Activated CD4-positive, alpha-beta memory T cell treated with anti-CD3 and anti-CD28 coated beads for 36 hours (primary cell): ENCODE data around the gene CR1. TPM values are rescaled to one million over a fixed set of nuclear protein-coding genes. Genes with fewer than 3 reads are reported as not detected.
"Not testable (repeated sequence)": the region's sequence is repeated elsewhere in the genome, so short reads cannot be mapped to it uniquely, and the experiment has no call there.

ENCODE experiments used
- CTCF ChIA-PET: fragments of 350-600 bp; sonication (Branson Sonifier 250); formaldehyde crosslinking; loops from one replicate; lab custom pipeline; 2021; ENCODE audit warnings: antibody characterized with exemption, inconsistent platforms; lab: Charles Lee
- POLR2A ChIA-PET: fragments of 350-600 bp; sonication (Branson Sonifier 250); formaldehyde crosslinking; loops from one replicate; lab custom pipeline; 2021; ENCODE audit warnings: antibody characterized with exemption; lab: Charles Lee
- DNase-seq: peaks from one replicate; pipeline ENCODE4 v3.0.0-alpha.2; 2020
- H3K27ac Mint-ChIP-seq: one replicate; pipeline ENCODE4 v1.8.0; 2021; ENCODE audit warnings: mixed read lengths
- H3K27me3 Mint-ChIP-seq: one replicate; pipeline ENCODE4 v1.8.0; 2021; ENCODE audit warnings: mixed read lengths
- H3K36me3 Mint-ChIP-seq: one replicate; pipeline ENCODE4 v1.8.0; 2021; ENCODE audit warnings: mixed read lengths
- H3K4me1 Mint-ChIP-seq: one replicate; pipeline ENCODE4 v1.8.0; 2021; ENCODE audit warnings: low read depth, mixed read lengths
- H3K4me3 Mint-ChIP-seq: one replicate; pipeline ENCODE4 v1.8.0; 2021; ENCODE audit warnings: mild to moderate bottlenecking, mixed read lengths
- H3K9me3 Mint-ChIP-seq: one replicate; pipeline ENCODE4 v1.8.0; 2021; ENCODE audit warnings: mixed read lengths
- intact Hi-C: fragments of 100-400 bp; cut with micrococcal nuclease; formaldehyde crosslinking; loops from one replicate; pipeline ENCODE4 v1.15.1; 2023
- total RNA-seq, 2 experiments: library from RNA; stranded (reverse); gene quantifications; one replicate each; pipeline ENCODE4 v1.2.3, GENCODE V29; 2021

The CR1 gene
- total RNA-seq, 2 experiments from 2014 or later = not detected

DNA sequence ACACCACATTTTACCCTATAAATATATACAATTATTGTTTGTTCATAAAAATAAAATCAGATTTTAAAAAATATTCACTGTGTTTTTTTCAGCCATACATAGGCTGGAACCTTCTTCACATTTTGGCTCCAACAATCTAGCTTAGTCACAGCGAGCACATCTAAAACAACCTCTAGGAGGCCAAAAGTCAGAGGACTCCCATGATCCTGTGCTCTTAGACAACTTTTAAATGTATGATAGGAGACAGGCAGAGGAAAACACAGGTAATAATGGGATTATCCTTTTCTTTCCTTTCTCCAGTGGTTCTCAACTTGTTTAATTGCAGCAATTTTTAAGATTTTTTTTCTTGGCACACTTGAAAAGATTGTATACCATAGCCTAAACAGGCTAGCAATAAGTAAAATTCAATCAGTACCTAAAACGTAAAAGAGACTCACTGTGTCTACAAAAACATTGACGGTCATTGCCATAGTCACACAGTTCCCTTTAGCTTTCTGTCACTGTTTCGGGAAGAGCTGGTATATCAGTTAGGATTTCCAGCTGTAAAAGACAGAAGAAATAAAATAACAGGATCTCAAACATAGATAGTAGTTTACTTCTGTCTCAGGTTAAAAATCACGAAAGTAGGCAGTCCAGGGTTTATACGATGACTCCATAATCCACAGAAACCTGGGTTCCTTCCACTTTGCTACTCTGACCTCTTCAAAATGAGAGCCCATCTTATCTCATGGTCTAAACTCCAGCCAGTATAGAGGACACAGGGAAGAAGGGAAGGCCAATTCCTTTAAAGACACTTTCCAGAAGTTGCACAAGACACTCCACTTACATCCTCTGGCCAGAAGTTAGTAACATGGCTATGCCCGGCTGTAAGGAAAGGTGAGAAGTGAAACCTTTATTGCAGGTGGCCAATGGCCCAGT lies 109.7 kb downstream of the CR1 start:
- H3K27ac Mint-ChIP-seq = no peak overlapping the region
- CTCF ChIA-PET = interaction anchor here (1.2 kb wide), 1 partner anchor 93 kb away, joined by 3 read pairs; no protein-coding TSS in a partner anchor

DNA sequence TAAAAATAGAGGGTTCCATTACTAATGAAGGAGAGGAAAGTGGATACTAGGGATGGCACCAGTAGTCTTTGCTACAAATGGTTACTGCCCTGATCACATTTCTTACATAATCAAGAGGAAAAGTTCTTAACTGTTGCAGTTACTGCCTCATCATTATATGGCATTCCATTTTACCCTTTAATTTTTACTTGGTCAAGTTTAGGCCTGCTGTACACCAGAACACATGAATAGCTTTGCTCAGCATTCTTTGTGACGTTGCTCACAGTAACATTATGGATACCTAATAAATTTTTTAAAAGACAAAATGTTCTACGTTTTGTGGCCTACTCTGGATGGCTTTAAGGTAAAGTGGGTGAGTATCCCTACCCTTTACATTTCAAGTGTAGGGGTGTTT lies 110.4 kb downstream of the CR1 start:
- Mint-ChIP-seq H3K4me1 (no peaks in the 10 kb centered on the region), H3K27me3 (peaks cover 5% of the 10 kb centered on the region), H3K27ac (no peak overlapping the region), H3K9me3 (no peaks in the 10 kb centered on the region), H3K4me3 (no peak overlapping the region), H3K36me3 (no peaks in the 10 kb centered on the region)
- ChIA-PET CTCF (no interaction called here), POLR2A (no interaction called here)
- intact Hi-C loops = no loop called here
- DNase-seq = no peak

More for the DNA sequence above, 109.7 kb downstream of the CR1 start:
- no peaks in the 10 kb centered on the region for H3K36me3 Mint-ChIP-seq
- intact Hi-C loops = no loop called here
- no peaks in the 10 kb centered on the region for H3K4me1 Mint-ChIP-seq
- peaks cover 5% of the 10 kb centered on the region for H3K27me3 Mint-ChIP-seq
- no peak for DNase-seq
- POLR2A ChIA-PET = no interaction called here
- H3K9me3 Mint-ChIP-seq = no peaks in the 10 kb centered on the region
- no peak overlapping the region for H3K4me3 Mint-ChIP-seq

DNA sequence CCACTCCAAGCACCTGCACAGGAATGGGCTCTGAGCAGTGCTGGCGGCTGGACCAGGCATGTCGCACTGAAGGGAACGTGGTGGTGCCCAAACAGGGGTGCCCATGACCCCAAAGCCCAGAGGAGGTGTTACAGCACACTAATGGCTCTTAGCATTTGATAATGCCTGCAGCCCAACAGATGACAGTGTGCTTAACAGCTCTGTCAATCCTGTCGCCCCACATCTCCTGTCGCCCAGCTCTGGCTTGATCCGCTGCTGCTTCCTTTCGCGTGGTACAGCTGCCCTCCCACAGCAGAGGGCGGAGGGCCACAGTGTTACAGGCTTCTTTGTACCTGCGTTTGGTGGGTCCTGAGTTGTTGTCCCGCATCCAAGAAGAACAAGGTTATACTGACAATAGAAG lies 116.8 kb downstream of the CR1 start:
- Mint-ChIP-seq H3K4me3 (no peak overlapping the region), H3K36me3 (no peaks in the 10 kb centered on the region), H3K9me3 (no peaks in the 10 kb centered on the region), H3K27ac (no peak overlapping the region), H3K27me3 (peaks cover 4% of the 10 kb centered on the region), H3K4me1 (no peaks in the 10 kb centered on the region)
- DNase-seq = no peak
- ChIA-PET CTCF (interaction anchor here (0.6 kb wide), 1 partner anchor 19 kb away, joined by 3 read pairs; no protein-coding TSS in a partner anchor), POLR2A (no interaction called here)
- intact Hi-C loops = no loop called here

DNA sequence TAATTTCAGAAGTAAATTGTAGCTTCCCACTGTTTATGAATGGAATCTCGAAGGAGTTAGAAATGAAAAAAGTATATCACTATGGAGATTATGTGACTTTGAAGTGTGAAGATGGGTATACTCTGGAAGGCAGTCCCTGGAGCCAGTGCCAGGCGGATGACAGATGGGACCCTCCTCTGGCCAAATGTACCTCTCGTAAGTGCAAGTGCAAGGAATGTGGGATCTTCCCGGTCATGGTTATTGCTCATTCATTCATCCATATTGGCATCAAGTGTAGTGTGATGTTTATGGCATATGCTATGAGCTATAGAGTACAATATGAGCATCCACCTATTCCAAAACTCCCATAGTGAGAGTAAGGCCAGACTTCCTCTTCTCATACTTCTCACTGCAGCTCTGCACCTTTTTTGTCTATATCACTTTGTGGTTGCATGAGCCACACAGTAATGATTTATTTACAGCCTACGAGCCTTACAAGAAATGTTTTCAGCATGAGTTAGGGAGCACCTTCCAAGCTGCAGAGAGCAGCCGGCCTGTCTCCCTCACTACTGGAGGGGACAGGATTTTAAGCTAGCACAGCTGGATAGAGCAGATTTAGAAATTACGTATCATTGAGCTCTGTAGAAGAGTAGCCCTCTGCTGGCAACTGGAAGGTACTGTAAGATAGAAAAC lies 124.0 kb downstream of the CR1 start:
- Mint-ChIP-seq H3K27me3 (no peaks in the 10 kb centered on the region), H3K4me3 (no peak overlapping the region), H3K27ac (no peak overlapping the region), H3K36me3 (no peaks in the 10 kb centered on the region), H3K9me3 (no peaks in the 10 kb centered on the region), H3K4me1 (peaks cover 2% of the 10 kb centered on the region)
- CTCF ChIA-PET = interaction anchor here (0.8 to 2.7 kb wide), 13 partner anchors 10 to 344 kb away, joined by 3 to 18 read pairs (median 4); no protein-coding TSS in a partner anchor
- POLR2A ChIA-PET = no interaction called here
- DNase-seq = peak; percentile 10
- intact Hi-C loops = no loop called here

DNA sequence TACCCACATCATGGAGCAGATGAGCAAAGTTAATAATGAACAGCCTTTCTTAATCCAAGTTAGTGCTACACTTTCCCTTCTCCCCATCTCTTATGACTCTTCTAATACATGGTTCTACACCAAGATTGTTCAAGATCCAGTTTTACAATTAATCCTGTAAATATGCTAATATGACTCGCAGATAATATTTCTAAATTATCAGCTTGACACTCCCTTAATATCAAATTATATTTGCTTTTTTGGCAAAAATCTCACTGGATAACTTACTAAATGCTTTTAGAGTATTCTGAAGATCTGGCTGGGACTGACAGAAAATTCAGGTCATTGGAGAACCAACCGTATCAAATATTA lies 124.6 kb downstream of the CR1 start:
- intact Hi-C loops = no loop called here
- POLR2A ChIA-PET = no interaction called here
- Mint-ChIP-seq H3K36me3 (no peaks in the 10 kb centered on the region), H3K27ac (no peak overlapping the region), H3K9me3 (no peaks in the 10 kb centered on the region), H3K4me1 (peaks cover 2% of the 10 kb centered on the region), H3K27me3 (no peaks in the 10 kb centered on the region), H3K4me3 (no peak overlapping the region)
- CTCF ChIA-PET = interaction anchor here (0.8 to 2.7 kb wide), 11 partner anchors 9 to 178 kb away, joined by 3 to 18 read pairs (median 4); no protein-coding TSS in a partner anchor
- DNase-seq = no peak

DNA sequence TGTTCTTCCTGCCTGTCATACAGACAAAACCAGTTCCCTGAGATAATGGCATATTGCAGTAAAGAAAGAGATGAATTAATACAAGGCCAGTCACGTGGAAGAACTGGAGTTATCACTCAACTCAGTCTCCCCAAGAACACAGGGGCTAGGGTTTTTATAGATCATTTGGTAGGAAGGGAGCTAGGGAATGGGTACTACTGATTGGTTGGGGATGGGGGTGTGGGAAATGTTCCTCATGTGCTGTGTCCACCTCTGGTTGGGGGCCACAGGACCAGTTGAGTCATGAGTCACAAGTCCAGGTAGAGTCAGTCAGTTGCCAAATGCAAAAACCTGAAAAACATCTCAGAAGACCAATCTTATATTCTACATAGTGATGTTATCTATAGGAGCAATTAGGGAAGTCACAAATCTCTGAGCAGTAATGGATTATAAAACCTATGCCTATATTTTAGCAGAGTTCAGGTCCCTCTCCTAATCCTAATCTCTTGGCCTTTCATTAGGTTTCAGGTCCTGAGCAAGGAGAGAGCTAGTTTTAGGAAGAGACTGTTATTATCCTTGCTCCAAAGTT lies 129.6 kb downstream of the CR1 start:
- DNase-seq, H3K9me3 Mint-ChIP-seq, H3K4me1 Mint-ChIP-seq, H3K36me3 Mint-ChIP-seq, H3K27ac Mint-ChIP-seq, H3K4me3 Mint-ChIP-seq, POLR2A ChIA-PET, intact Hi-C loops, CTCF ChIA-PET, H3K27me3 Mint-ChIP-seq: not testable (repeated sequence)

DNA sequence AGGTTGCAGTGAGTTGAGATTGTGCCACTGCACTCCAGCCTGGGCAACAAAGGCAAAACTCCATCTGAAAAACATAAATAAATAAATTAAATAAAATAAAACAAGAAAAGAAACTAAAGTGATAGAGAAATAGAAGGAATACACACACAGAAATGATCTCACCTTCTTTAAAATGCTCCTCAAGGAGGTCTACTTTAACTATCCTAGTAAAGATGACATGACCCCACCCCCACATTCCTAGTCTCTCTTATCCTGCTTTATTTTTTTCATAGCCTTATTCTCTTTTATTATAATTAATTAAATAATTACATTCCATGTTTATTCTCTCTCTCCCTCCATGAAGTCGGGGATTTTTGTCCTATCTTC lies 131.0 kb downstream of the CR1 start:
- intact Hi-C loops = no loop called here
- Mint-ChIP-seq H3K27me3 (no peaks in the 10 kb centered on the region), H3K36me3 (no peaks in the 10 kb centered on the region), H3K9me3 (no peaks in the 10 kb centered on the region), H3K27ac (no peak overlapping the region), H3K4me3 (no peak overlapping the region), H3K4me1 (no peaks in the 10 kb centered on the region)
- CTCF ChIA-PET = no interaction called here
- POLR2A ChIA-PET = no interaction called here
- DNase-seq = no peak

DNA sequence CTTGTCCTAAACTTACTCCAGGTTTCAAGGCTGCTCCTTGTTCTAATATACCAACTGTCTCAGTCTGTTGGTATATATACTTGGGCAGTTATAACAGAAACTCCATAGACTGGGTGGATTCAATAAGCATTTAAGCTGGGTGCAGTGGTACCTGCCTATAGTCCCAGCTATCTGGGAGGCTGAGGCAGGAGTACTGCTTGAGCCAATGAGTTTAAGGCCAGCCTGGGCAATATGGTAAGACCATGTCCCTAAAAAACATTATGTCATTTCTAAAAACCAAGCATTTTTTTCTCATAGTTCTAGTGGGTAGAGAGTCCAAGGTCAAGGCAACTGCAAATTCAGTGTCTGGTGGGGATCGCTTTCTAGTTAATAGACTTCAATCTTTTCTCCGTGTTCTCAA lies 131.5 kb downstream of the CR1 start:
- H3K36me3 Mint-ChIP-seq = no peaks in the 10 kb centered on the region
- H3K4me1 Mint-ChIP-seq = no peaks in the 10 kb centered on the region
- ChIA-PET CTCF (no interaction called here), POLR2A (no interaction called here)
- no peak overlapping the region for H3K27ac Mint-ChIP-seq
- H3K27me3 Mint-ChIP-seq = no peaks in the 10 kb centered on the region
- no peak overlapping the region for H3K4me3 Mint-ChIP-seq
- intact Hi-C loops = no loop called here
- DNase-seq = no peak
- no peaks in the 10 kb centered on the region for H3K9me3 Mint-ChIP-seq

DNA sequence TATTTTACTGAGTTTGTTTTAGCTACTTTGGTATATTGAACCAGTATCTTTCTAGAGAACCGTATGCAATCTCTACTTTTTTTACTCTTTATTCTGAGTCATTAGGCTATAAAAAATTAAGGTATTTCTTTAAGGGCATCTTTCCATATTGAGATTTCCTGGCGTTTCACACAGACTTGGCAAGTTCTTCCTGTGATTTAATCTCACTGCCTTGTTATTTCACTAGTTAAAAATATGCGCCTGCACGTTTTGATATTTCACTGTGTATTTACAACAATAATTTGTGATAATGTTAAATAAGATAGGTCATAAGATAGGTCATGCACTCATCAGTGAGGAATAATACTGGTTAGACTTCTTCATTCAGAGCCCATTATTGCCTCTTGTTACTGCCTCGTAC lies 132.8 kb downstream of the CR1 start:
- ChIA-PET POLR2A (no interaction called here), CTCF (interaction anchor here (2.2 kb wide), 1 partner anchor 9 kb away, joined by 11 read pairs; no protein-coding TSS in a partner anchor)
- Mint-ChIP-seq H3K4me3 (no peak overlapping the region), H3K27ac (no peak overlapping the region), H3K4me1 (no peaks in the 10 kb centered on the region), H3K36me3 (no peaks in the 10 kb centered on the region), H3K9me3 (no peaks in the 10 kb centered on the region), H3K27me3 (no peaks in the 10 kb centered on the region)
- intact Hi-C loops = no loop called here
- DNase-seq = no peak

DNA sequence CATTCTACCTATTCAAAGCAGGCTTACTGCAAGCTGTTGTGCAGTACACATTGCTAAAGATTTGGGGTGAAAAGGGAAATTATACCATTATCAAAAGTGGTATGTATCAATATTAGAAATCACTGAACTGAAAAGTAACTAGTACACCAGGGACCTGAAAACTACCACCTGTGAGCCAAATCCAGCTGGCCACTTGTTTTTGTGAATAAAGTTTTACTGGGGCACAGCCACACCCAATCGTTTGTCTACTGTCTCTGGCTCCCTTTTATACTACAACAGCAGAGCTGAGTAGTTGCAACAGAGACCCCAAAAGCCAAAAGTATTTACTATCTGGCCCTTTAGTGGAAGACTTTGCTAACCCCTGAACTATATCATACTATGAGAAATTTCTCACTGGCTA lies 135.2 kb downstream of the CR1 start:
- H3K27ac Mint-ChIP-seq = no peak overlapping the region
- H3K4me1 Mint-ChIP-seq = no peaks in the 10 kb centered on the region
- H3K9me3 Mint-ChIP-seq = no peaks in the 10 kb centered on the region
- no peak overlapping the region for H3K4me3 Mint-ChIP-seq
- no peaks in the 10 kb centered on the region for H3K36me3 Mint-ChIP-seq
- POLR2A ChIA-PET = no interaction called here
- intact Hi-C loops = no loop called here
- DNase-seq = no peak
- H3K27me3 Mint-ChIP-seq = peaks cover 5% of the 10 kb centered on the region
- CTCF ChIA-PET = no interaction called here

DNA sequence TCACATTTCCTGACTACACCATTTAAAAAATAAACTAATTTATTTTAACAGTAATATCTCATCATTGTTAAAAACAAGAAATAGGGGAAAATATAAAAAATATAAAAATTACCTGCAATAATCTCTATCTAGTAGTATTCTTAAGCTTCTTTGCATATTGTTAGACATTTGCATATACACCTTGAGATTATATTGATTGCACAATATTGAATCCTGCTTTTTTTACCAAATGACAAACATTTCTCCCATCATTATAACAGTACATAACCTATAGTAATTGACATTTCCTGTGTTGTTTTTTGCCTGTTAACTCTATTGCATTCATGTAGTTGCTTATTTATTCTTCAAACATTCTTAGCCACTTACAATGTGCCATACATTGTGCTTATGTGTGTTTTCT lies 137.3 kb downstream of the CR1 start:
- Mint-ChIP-seq H3K27me3 (peaks cover 5% of the 10 kb centered on the region), H3K27ac (no peak overlapping the region), H3K4me3 (no peak overlapping the region), H3K9me3 (no peaks in the 10 kb centered on the region), H3K4me1 (no peaks in the 10 kb centered on the region), H3K36me3 (no peaks in the 10 kb centered on the region)
- DNase-seq = no peak
- POLR2A ChIA-PET = no interaction called here
- CTCF ChIA-PET = no interaction called here
- intact Hi-C loops = no loop called here

DNA sequence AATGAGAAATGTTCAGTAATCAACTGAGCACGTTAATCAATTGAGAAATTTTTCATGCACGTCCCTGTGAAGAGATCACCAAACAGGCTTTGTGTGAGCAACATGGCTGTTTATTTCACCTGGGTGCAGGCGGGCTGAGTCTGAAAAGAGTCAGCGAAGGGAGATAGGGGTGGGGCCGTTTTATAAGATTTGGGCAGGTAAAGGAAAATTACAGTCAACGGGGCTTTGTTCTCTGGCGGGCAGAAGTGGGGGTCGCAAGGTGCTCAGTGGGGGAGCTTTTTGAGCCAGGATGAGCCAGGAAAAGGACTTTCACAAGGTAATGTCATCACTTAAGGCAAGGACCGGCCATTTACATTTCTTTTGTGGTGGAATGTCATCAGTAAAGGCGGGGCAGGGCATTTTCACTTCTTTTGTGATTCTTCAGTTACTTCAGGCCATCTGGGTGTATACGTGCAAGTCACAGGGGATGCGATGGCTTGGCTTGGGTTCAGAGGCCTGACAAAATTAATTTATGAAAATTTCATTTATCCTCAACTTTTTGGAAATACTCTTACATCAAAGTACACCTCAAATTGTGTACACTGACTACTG lies 137.8 kb downstream of the CR1 start:
- POLR2A ChIA-PET = not testable (repeated sequence)

More for the DNA sequence above, 137.8 kb downstream of the CR1 start:
- H3K9me3 Mint-ChIP-seq, H3K4me1 Mint-ChIP-seq, intact Hi-C loops, DNase-seq, H3K36me3 Mint-ChIP-seq, H3K27me3 Mint-ChIP-seq, CTCF ChIA-PET, H3K27ac Mint-ChIP-seq, H3K4me3 Mint-ChIP-seq: not testable (repeated sequence)
